NCI-H510A treated with DMSO at 0.1 percent for 48 hours (cell line): ENCODE results near the gene MINAR1.

Source experiments
- DNase-seq: peaks from one replicate; lab custom pipeline; 2025; lab: John Stamatoyannopoulos, UW

Gene MINAR1

DNA sequence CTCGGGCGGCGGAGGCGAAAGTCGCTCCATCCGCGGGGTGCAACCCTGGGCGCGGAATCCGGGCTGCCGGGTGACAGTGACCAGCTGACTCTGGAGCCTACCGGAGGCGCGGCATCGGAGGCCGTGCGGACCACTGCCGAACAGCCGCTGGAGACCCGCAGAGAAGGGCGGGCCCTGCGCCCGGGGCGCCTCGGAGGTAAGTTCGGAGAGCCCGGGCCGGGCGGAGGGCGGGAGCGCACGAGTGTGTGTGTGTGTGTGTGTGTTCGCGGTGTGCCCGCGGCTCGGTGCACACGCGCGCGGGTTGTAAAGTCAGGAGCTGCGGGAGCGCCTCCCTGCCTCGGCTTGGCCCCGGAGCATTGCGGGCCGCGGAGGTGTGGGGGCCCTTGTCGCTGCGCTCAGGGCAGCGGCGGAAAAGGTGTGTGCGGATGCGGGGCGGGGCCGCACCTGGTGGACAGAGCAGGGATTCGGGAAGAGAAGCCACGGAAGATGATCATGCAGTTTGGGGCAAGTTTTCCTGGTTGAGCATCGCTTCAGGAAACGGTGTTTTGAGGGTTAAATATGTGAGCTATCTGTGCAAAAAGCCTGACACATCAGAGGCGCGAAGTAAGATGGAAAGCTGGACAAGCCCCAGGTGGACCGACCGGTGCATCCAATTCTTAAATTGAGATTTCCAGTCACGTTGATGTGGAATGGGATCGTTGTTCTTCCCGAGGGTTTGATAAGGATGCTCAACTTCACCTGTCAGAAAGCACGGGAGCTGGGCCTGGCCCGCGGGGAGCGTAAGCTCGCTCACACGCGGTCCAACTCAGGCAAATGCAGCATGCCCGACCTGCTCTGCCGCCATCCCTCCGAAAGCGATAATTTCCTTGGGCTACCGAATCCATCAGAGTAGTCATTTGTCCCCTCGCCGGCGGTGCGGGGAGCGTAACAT is 474 bp downstream of the MINAR1 start:
- no peak for DNase-seq

DNA sequence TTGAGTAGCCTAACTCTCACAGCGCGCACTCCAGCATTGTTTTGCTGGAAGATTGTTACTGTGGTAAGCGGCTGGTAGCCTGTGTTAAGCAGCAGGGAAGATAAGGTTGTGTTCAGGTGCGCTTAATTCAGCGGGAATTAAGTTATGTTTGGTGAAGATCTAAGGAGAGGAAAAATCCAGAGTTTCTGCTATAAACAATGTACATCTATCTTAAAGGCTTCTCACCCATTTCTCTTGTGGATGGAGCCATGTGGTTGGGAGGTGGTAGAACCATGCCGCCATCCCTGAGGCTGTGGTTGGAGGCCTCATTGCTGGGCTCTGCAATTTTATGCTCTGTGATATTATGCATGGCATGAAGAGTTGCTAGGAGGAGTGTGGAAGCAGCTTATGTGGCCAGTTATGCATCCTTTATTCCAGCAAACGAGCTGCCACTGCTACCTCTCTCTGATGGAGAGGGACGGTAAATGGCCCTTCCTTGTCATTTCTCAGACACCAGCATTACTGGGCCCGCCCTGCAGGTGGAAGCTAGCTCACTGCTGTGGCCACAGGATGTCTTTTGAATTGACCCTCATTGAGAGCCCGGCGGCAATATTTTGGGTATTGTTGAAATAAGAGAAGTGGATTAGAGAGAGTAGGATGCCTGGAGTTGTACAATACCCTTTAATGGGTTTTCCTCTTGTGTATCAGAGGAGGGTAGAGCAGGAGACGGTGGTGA is 1.3 kb downstream of the MINAR1 start:
- DNase-seq = no peak

DNA sequence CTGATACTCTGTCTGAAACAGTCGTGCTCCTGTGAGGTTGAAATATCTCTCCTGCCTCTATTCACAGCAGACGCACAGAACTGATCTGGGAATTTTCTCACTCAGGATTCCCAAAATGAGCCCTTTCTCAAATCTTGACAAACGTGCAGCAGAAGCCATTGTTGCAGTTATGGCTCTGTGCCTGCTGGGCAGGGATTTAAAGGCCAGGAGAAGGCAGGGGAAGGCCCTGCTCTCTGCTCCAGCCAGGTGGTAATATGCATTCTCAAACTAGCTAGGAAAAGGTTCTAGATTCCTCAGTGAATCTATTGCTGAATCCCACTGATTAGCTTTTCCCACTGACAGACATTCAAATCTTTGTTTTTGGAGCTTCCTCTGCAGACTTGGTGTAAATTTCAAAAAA is 2.2 kb downstream of the MINAR1 start:
- no peak for DNase-seq

DNA sequence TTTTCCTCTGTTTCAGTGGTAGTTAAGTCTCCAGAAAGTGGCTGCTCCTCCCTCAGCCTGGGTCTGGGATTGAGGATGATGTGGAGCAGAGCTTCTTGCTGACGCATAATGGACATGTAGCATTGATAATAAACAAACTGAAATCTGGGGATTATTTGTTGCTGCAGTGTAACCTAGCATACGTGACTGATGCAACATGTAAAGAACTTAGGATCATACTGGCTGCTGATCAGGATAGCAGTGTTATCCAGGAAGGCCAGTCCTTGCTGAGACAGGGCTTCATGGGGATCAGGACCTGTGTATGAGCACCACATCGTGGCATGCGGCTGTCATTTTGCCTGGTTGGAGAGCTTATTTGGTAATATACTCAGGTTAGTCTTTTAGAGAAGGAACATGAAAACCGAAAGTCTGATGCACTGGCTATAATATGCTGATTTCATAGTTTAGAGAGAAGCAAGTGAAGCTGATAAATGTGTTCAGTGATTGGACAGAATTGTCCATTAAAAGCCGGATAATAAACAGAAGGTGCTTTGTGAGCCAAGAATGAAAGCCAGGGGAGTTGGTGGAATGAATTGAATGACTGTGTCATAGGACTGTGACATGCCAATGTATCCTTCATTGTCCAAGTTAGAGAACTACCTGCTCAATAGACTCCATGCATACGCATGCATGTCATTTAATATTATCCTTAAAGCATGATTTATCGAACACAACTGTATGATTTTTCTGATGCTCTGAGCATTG is 4.1 kb downstream of the MINAR1 start:
- DNase-seq = no peak

DNA sequence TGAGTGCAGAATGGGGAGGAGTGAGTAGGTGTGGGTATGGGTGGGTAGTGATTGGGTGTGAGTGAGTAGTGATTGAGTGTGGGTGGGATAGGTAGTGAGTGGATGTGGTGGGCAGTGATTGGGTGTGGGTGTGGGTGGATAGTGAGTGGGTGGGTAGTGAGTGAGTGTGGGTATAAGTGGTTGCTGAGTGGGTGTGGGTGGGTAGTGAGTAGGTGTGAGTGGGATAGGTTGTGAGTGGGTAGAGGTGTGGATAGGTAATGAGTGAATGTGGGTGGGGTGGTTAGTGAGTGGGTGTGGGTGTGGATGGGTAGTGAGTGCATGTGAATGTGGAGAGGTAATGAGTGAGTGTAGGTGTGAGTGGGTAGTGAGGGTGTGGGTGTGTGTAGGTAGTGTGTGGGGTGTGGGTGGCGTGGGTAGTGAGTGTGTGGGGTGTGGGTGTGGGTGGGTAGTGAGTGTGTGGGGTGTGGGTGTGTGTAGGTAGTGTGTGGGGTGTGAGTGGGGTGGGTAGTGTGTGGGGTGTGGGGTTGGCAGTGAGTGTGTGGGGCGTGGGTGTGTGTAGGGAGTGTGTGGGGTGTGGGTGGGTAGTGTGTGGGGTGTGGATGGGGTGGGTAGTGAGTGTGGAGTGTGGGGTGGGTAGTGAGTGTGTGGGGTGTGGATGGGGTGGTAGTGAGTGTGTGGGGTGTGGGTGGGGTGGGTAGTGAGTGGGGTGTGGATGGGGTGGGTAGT is 5.3 kb downstream of the MINAR1 start:
- DNase-seq = no peak

DNA sequence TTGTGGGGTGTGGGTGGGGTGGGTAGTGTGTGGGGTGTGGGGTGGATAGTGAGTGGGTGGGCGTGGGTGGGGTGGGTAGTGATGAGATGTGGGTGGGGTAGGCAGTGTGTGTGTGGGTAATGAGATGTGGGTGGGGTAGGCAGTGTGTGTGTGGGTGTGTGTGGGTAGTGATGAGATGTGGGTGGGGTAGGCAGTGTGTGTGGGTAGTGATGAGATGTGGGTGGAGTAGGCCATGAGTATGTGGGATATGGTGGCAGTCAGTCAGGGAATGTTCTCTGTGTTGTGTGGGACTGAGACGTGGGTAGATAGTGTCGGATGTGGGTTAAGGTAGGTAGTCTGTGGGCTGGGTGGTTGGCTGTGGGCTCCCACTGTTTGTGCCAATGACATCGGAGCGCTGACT is 7.1 kb downstream of the MINAR1 start:
- DNase-seq = no peak

DNA sequence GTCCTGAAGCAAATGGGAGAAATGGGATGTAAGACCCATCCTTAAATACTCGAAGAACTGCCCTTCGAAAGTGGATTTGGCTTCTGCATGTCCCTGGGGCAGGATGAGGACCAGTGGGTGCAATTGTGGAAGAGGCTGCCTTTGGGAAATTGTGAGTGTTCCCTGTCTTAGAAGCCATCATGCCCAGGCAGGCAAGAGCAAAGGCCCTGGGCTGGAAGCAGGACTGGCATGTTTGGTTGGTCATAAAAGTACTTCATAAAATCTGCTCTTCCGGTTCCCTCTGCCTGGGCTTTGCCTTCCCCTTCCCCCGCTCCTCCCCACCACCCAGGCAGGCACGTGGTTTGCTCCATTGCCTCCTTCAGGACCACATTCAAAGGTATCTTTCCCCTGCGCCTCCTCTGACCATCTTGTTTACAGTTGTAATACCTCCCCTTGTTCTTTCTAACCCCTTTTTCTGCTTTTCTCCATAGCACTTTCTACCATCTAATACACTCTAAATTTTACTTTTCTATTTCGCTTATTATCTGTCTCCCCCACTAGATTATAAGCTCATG is 8.3 kb downstream of the MINAR1 start:
- DNase-seq = peak; percentile 17

DNA sequence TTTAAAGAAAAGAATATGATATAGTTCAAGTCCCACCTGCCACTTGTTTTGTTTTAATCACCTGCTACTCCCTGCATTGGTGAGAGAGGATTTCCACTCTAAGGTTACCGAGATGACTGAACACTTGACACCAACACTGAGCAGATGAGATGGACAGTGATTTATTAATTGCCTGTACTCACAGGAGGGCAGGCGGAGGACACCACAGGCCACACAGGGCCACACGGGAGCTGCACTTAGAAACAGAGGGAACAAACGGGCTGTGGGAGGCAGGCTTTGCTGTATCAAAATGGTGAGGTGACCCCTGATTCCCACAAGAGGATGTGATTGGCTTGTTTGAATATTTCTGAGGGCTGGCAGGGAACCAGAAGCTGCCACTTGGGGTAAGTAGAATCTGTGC is 10.8 kb downstream of the MINAR1 start:
- peak; percentile 56 for DNase-seq

DNA sequence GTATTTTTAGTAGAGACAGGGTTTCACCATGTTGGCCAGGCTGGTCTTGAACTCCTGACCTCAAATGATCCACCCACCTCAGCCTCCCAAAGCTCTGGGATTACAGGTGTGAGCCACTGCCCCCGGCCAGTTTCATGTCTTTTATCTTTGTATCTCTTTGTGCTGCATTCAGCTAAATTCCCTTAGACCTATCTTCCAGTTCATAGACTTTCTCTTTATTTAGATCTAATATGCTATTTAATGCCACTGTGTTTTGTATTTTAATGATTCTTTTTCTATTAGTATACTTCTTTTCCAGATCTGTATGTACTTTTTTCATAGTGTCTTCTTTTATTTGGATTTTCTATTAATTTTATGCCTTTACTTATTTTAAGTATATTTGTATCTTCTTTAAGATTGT is 14.9 kb downstream of the MINAR1 start:
- no peak for DNase-seq

DNA sequence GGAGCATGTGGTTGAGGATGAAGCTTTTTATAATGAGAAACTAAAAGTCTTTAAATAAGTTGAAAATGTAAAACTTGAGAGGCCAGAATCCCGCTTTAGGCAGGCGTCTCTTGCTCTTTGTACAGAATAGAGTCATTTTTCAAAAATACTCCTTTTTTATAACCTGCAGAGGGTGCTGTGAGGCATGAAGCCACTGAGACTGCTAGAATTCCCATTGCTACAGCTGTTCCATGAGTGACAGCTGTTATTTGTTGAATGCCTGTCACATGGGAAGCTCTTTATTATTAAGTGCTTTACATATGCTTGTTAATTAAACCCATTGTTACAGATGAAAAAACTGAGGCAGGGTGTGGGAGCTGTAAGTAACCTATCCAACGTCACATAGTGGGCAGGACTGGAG is 18.5 kb downstream of the MINAR1 start:
- no peak for DNase-seq

DNA sequence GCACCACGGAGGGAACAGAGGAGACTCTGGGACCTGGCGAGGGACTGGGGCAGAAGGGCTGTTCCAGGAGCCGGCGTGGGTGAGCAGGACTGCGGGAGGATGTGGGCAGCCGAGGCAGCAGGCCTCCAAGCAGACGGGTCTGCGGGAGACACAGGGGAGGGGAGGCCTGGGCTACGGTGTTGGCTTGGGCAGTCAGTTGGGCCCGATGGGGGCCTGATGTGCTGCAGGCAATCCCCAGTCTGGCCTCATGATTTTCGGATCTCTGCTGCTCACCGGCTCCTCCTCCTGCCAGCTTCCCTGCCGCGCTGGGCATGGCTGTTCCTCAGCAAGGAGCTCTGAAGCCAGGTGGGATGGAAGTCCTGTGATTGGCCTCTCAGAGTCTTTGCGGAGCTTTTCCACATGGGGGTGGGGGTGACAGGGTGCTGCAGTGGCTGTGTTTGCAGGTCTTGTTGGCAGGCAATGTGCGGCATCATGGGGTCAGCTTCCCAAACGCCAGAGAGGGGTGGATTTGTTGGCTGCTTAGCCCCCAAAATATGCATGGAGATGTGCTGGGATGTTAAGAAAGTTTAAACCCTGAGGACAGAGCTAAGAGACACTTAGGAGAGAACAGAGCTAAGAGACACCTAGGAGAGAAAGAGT is 19.3 kb downstream of the MINAR1 start:
- no peak for DNase-seq

DNA sequence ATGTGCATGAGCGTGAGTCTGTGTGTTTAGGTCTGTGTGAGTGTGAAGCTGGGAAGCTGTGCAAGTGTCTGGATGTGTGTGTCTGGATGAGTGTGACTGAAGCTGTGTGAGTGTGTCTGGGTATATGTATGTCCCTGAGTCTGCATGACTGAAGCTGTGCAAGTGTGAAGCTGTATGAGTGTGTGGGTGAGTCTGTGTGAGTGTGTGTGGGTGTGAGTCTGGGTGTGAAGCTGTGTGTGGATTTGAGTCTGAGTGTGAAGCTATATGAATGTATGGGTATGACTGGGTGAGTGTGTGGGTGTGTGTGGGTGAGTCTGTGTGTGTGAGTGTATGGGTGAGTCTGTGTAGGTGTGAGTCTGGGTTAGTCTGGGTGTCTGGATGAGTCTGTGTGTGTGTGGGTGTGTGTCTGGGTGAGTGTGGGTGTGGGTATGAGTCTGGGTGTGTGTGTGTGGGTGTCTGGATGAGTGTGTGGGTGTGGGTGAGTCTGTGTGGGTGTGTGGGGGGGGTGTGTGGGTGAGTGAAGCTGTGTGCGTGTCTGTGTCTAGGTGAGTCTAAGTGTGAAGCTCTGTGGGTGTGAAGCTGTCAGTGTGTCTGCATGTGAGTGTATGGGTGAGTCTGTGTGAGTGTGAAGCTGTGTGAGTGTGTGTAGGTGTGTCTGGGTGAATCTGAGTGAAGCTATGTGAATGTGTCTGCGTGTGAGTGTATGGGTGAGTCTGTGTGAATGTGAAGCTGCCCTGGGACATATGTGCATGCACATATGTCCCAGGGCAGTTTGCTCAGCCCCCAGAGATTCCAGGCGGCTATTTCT is 20.3 kb downstream of the MINAR1 start:
- no peak for DNase-seq

DNA sequence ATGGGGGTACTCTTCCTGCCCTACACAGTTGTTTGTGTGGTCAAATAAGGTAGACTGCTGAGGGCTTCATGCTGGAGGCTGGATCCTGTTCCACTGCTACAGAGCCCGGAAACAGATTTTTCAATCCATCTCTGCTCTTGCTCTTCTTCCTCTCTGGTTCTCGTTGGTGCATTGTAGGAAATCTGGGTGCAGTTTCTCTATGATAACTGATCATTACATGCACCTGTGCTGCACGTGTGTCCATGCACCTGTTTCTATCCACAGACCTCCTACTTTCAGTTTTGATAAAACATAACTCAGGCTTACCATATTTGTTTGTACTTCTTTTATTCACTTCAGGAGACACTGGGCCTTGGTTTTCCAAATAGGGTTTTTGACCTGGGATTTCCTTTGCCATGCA is 21.3 kb downstream of the MINAR1 start:
- DNase-seq = no peak

DNA sequence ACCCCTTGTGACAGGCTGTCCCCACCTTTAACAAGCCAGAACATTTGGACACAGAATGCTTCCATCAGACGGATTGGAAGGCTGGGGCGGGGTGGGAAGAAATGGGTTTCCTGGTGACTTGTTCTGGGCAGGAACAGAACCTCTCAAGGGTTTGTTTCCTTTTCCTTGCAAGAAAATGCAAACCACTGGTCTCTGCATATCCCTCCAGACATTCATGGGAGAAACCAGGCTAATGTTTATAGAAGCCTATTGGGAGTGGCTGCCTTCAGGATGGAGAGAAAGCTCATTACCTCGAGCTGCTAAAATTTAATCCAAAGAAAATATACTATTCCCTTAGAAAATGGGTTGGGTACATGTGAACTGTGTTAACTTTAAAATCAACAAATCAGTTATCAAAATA is 21.9 kb downstream of the MINAR1 start:
- no peak for DNase-seq

DNA sequence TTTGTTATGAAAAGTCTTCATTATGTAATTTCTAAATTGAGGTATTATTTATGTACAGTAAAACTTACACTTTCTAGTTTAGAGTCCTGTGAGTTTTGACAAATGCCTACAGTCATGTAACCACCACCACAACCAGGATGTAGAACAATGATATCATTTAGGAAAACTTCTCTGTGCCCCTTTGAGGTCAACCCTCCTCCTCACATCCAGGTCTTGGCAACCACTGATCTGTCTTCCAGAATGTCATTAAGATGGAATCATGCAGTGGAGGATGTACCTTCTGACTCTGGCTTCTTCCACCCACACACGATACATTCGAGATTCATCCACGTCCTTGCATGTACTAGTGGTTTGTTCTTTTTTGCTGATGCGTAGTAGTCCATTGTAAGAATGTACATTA is 23.2 kb downstream of the MINAR1 start:
- no peak for DNase-seq

DNA sequence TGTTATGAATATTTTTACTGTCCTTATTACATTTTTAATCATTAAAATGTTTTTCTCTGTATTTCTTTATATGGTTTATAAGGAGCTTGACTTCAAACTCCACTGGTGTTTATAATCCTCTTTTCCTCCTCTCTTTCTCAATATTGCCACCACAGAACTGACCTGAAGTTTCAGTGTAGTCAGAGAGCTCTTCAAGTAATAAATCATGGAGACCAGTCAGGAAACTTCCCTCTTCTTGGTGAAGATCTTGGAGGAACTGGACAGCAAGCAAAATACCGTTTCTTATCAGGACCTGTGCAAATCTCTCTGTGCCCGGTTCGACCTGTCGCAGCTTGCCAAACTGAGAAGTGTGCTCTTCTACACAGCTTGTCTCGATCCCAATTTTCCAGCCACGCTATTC is 23.8 kb downstream of the MINAR1 start:
- DNase-seq = no peak

DNA sequence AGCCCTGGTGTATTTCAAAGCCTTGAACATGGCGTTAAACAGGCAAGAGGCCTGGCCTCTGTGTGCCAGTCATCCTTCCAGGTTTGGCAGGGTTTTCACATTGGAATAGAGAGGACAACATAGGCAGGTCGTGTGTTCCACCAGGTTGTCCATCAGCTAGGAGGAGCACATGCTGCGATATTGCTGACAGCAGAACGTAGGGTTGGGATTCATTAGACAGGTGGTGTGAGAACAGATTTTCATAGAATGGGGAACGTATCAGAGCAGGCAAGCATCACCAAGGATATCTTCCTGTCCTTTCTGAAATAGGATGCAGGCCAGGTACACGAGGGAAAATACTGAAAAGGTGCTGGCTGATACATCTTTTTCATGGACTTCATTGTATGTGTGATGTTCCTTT is 26.4 kb downstream of the MINAR1 start:
- DNase-seq = no peak

DNA sequence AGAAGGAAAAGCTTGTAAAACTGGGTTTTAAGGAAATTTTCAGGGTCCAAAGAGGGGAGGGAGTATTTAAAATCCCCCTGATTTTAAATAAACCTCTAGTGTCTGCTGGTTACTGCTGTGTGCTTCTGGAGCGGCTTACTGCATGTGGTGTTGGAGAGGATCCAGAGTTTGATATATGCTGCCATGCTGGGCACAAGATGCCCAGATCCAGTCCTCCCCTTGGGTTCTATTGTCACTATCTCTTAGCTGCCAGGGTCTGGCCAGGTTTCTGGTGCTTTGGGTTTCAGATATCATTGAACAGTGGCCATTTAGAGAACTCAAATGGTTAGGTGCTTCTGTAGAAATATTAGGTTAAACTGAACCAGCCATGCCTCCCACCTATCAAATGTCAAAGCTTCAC is 27.5 kb downstream of the MINAR1 start:
- DNase-seq = no peak

DNA sequence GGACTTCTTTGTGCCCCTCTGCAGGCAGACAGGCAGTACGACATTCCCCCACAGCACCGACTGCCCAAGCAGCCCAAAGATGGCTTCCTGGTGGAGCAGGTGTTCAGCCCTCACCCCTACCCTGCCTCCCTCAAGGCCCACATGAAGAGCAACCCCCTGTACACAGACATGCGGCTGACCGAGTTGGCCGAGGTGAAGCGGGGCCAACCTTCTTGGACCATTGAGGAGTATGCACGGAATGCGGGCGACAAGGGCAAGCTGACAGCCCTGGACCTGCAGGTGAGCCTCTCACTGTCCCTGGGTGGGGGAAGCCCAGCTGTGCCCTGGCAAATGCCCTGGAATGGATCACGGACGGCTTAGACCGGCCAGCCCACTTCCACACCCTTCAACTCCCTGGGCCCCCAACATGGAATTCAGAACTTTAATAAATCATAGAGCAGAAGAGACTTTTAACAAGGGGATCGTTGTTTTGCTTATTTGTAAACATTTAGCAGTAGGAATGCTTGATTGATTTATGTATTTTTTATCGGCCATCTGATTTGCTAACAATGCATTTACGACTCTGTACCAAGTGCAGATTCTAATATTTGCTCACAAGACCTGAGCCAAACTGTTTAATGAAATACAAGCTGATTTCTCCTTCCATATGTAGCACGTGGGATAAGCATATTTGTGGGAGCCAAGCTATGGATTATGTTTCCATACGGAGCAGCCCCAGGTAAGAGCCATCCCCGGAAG is 31.1 kb downstream of the MINAR1 start:
- DNase-seq = no peak

DNA sequence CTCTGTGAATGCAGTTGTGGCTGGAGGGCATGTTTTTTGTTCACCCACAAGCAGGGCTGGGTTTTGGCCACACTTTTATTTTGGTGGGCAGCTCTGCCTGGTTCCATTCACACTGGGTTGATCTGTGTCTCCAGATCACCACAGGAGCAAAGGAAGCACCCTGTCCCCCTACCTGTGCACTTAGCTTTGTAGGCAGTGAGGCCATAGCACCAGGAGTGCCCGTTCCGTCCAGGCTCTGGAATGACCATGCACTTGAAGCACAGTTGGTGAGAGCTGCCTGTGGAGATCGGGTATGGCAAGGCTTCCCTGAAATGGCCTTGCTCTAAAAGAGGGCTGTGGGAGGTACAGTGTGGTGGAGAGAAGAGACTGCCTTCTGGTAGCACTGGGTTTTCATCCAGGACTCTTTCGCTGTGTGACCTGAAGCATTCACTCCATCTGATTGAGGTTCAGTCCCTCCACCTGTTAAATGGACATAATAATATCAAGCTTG is 31.7 kb downstream of the MINAR1 start:
- DNase-seq = no peak
